HepG2 (cell line): Measurements from ENCODE around the gene TTC23.

Experiments
- EZH2 ChIP-seq: conservative IDR thresholded peaks from 2 replicates; pipeline ENCODE4 v1.6.1; 2012; ENCODE audit warnings: mild to moderate bottlenecking, low read depth, low read length, moderate library complexity
- FOSL2 ChIP-seq: sonication (generic); formaldehyde crosslinking; IDR thresholded peaks from 2 replicates; pipeline ENCODE4 v1.4.0; 2020; ENCODE audit warnings: missing genetic modification reagents
- HOXA9 ChIP-seq: sonication (generic); formaldehyde crosslinking; IDR thresholded peaks from 2 replicates; pipeline ENCODE4 v1.8.1; 2022; ENCODE audit warnings: missing genetic modification reagents, mild to moderate bottlenecking, moderate library complexity, borderline replicate concordance
- RELA ChIP-seq: sonication (generic); formaldehyde crosslinking; IDR thresholded peaks from 2 replicates; pipeline ENCODE4 v1.4.0; 2020; ENCODE audit warnings: missing genetic modification reagents
- TCF7 ChIP-seq: sonication (generic); IDR thresholded peaks from 2 replicates; pipeline ENCODE4 v1.6.1; 2016; ENCODE audit warnings: antibody characterized with exemption, low read depth
- ZFP36 ChIP-seq: fragments of 150-350 bp; IDR thresholded peaks from 2 replicates; pipeline ENCODE4 v1.6.1; 2018; ENCODE audit warnings: borderline replicate concordance, low read length, low read depth; ENCODE audit not compliant: partially characterized antibody
- ZNF329 ChIP-seq: sonication (generic); formaldehyde crosslinking; IDR thresholded peaks from 2 replicates; pipeline ENCODE4 v1.9.0; 2021; ENCODE audit warnings: low read depth, mild to moderate bottlenecking, missing genetic modification reagents
- TF ChIP-seq, protein P1 (sequence below): sonication (generic); formaldehyde crosslinking; IDR thresholded peaks from 2 replicates; pipeline ENCODE4 v1.5.1; 2020; ENCODE audit warnings: missing genetic modification reagents, mild to moderate bottlenecking, borderline replicate concordance
- TF ChIP-seq, protein P2 (sequence below): sonication (generic); formaldehyde crosslinking; IDR thresholded peaks from 2 replicates; pipeline ENCODE4 v1.5.0; 2020; ENCODE audit warnings: mild to moderate bottlenecking, missing genetic modification reagents, moderate library complexity

DNA sequence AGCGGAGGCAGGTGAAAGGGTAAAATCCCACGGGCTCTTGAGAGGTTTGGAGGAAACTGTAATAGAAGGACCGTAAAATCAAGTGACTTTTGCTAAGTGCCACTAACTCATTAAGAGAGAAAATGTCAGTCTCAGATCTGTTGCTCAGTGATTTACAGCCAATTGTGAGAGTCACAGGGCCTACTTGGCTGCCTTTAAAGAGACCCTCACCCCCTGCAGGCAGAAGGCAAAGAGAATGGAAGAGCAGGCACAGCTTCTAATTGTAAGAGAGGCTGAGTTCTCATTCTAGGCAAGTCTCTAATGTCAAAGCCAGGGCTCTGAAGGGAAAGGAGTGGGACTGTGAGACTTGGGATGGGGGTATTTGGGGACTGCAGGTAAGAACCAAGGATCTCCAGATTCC is 153.8 kb downstream of the TTC23 start:
- TF ChIP-seq, protein P1, sequence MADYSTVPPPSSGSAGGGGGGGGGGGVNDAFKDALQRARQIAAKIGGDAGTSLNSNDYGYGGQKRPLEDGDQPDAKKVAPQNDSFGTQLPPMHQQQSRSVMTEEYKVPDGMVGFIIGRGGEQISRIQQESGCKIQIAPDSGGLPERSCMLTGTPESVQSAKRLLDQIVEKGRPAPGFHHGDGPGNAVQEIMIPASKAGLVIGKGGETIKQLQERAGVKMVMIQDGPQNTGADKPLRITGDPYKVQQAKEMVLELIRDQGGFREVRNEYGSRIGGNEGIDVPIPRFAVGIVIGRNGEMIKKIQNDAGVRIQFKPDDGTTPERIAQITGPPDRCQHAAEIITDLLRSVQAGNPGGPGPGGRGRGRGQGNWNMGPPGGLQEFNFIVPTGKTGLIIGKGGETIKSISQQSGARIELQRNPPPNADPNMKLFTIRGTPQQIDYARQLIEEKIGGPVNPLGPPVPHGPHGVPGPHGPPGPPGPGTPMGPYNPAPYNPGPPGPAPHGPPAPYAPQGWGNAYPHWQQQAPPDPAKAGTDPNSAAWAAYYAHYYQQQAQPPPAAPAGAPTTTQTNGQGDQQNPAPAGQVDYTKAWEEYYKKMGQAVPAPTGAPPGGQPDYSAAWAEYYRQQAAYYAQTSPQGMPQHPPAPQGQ (CRISPR knock-in tag): no peak
- TF ChIP-seq ZFP36 (no peak), HOXA9 (no peak), TCF7 (no peak), EZH2 (no peak), RELA (CRISPR knock-in tag) (no peak), FOSL2 (CRISPR knock-in tag) (no peak), ZNF329 (CRISPR knock-in tag) (no peak)
- TF ChIP-seq, protein P2, sequence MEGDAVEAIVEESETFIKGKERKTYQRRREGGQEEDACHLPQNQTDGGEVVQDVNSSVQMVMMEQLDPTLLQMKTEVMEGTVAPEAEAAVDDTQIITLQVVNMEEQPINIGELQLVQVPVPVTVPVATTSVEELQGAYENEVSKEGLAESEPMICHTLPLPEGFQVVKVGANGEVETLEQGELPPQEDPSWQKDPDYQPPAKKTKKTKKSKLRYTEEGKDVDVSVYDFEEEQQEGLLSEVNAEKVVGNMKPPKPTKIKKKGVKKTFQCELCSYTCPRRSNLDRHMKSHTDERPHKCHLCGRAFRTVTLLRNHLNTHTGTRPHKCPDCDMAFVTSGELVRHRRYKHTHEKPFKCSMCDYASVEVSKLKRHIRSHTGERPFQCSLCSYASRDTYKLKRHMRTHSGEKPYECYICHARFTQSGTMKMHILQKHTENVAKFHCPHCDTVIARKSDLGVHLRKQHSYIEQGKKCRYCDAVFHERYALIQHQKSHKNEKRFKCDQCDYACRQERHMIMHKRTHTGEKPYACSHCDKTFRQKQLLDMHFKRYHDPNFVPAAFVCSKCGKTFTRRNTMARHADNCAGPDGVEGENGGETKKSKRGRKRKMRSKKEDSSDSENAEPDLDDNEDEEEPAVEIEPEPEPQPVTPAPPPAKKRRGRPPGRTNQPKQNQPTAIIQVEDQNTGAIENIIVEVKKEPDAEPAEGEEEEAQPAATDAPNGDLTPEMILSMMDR (CRISPR knock-in tag): no peak
